Measurements from ENCODE around the gene ACSM2B.
"Not testable (repeated sequence)": the region's sequence is repeated elsewhere in the genome, so short reads cannot be mapped to it uniquely, and the experiment has no call there.

The ACSM2B gene

DNA sequence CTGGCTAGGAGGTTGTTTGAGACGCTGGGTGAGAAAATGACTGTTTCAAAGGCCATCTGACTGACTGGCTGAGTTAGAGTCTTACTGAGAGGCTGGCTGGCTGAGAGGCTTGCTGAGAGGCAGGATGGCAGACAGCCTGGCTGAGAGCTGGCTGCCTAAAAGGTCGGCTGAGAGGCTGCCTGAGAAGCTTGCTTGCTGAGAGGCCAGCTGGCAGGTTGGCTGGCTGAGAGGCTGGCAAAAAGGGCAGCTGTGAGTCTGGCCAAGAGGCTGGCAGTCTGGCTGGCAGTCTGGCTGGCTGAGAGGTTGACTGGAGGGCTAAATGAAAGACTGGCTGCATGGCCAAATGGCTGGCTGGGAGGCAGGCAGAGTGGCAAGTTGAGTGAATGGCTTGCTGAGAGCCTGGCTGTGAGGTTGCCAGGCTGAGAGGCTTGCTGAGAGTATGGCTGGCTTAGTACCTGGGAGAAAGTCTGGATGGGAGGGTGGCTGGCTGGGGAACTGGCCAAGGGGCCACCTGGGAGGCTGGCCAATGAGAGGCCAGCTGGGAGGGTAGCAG is 35.3 kb upstream of the ACSM2B start:
- DNase-seq (ENCODE audit: low read depth), result no peak
- TF ChIP-seq, protein P1, sequence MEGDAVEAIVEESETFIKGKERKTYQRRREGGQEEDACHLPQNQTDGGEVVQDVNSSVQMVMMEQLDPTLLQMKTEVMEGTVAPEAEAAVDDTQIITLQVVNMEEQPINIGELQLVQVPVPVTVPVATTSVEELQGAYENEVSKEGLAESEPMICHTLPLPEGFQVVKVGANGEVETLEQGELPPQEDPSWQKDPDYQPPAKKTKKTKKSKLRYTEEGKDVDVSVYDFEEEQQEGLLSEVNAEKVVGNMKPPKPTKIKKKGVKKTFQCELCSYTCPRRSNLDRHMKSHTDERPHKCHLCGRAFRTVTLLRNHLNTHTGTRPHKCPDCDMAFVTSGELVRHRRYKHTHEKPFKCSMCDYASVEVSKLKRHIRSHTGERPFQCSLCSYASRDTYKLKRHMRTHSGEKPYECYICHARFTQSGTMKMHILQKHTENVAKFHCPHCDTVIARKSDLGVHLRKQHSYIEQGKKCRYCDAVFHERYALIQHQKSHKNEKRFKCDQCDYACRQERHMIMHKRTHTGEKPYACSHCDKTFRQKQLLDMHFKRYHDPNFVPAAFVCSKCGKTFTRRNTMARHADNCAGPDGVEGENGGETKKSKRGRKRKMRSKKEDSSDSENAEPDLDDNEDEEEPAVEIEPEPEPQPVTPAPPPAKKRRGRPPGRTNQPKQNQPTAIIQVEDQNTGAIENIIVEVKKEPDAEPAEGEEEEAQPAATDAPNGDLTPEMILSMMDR (IDR thresholded peaks at IDR 0.05; ENCODE audit: control insufficient read depth, insufficient read depth, low read depth, low read length, missing control alignments), result no peak
- no peak overlapping the region for H3K4me3 ChIP-seq (ENCODE audit: control insufficient read depth, low read depth, low read length)

DNA sequence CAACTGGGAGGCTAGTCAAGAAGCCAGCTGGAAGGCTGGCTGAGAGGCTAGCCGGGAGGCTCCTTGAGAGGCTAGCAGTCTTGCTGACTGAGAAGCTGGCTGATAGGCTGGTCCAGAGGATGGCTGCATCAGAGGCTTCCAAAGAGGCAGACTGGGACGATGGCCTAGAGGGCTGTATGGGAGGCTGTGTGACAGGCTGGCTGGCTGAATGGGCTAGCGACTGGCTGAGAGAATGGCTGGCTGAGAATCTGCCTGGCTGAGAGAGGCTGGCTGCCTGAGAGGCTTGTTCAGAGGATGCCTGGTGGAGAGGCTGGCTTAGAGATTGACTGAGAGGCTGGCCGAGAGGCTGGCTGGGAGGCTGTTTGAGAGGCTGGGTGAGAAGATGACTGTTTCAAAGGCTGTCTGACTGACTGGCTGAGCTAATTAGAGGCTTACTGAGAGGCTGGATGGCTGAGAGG is 34.8 kb upstream of the ACSM2B start:
- H3K4me3 ChIP-seq (ENCODE audit: control insufficient read depth, low read depth, low read length), result no peak overlapping the region
- TF ChIP-seq, protein P1 (IDR thresholded peaks at IDR 0.05; ENCODE audit: control insufficient read depth, insufficient read depth, low read depth, low read length, missing control alignments), result no peak
- no peak for DNase-seq (ENCODE audit: low read depth)

DNA sequence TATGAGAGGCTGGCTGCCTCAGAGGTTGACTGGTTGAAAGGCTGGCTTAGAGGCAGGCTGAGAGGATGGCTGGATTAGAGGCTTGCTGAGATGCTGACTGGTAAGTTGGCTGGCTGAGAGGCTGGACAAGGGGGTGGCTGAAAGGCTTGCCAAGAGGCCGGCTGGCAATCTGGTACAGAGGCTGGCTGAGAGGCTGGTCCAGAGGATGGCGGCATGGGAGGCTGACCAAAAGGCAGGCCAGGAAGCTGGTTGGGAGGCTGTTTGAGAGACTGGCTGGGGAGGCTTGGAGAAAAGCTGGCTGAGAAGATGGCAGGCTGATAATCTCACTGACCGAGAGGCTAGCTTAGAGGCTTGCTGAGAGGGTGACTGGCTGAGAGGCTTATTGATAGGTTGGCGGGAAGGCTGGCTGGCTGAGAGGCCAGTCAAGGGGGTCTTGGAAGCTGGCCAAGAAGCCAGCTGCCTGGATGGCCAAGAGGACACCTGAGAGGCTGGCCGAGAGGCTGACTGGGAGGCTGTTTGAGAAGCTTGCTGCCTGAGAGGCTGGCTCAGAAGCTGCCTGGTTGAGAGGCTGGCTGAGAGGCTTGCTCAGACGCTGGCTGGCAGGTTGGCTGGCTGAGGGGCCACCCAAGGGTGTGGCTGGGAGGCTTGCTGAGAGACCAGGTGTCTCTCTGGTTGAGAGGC is 34.2 kb upstream of the ACSM2B start:
- DNase-seq (ENCODE audit: low read depth), result no peak
- TF ChIP-seq, protein P1 (IDR thresholded peaks at IDR 0.05; ENCODE audit: control insufficient read depth, insufficient read depth, low read depth, low read length, missing control alignments), result no peak
- no peak overlapping the region for H3K4me3 ChIP-seq (ENCODE audit: control insufficient read depth, low read depth, low read length)

DNA sequence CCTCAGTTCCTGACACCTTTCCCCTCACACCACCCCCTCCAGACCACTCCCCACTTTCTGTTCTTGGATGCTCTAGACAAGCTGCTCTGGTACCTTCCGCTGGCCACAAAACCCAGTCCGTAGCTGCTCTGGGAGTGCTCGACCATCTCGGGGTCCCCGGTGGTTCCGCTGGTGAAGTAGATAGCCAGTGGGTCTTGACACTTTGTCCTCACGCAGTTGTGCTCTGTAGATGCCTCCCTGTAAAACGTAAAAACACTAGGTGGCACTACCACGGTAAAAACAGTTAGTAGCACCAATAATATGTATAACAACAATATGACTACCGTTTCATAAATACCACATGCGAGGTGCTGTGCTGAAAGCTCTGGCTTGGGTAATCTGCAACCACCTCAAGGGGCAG is 26.0 kb upstream of the ACSM2B start:
- H3K4me3 ChIP-seq (ENCODE audit: control insufficient read depth, low read depth, low read length); DNase-seq (ENCODE audit: low read depth): not testable (repeated sequence)

DNA sequence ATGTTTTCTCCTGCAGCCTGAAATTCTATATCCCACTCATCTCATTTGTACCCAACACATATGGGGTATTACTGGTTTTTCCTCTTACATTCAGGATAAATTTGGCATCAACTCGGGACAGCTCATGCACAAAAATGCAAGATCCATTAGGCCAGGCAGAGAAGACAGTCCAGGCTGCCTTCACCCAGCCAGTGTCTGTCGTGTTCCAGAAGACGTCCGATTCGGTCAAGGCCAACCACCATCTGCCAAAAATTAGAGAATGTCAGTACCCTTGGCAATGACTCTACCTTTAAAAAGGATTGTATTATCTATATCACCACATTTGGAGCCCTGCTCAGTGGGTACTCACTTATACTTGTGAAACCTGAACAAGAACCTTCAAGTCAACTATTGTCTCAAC is 23.3 kb upstream of the ACSM2B start:
- H3K4me3 ChIP-seq (ENCODE audit: control insufficient read depth, low read depth, low read length); DNase-seq (ENCODE audit: low read depth): not testable (repeated sequence)

DNA sequence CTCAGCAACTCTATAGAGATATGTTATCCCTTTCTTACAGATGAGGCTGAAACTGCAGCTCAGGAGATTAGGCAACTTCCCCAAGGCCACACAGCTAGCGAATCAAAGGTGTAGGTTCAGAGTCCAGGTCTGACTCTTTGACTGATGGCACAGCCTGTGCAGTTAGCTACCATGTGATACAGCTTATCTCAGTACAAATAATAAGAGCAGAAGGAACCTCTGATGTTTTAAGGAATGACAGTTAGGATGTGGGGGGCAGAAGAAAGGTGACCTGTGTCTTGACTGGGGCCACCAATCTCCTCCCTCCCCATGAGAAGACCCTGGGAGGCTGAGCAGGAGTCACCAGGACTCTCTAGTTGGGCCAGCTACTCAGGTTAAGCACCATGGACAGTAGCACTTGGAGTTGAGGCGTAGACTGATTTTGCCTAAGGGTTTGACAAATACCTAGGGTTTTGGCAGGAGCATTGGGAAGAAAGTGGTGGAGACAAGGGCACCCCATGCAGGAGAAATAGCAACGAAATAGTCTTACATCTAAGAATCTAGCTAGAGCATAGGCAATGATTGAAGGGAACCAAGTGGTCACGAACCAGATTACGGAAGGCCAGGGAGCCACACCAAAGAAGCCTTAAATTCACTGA is 22.8 kb upstream of the ACSM2B start:
- TF ChIP-seq, protein P1 (IDR thresholded peaks at IDR 0.05; ENCODE audit: control insufficient read depth, insufficient read depth, low read depth, low read length, missing control alignments), result no peak
- no peak overlapping the region for H3K4me3 ChIP-seq (ENCODE audit: control insufficient read depth, low read depth, low read length)
- DNase-seq (ENCODE audit: low read depth), result no peak

DNA sequence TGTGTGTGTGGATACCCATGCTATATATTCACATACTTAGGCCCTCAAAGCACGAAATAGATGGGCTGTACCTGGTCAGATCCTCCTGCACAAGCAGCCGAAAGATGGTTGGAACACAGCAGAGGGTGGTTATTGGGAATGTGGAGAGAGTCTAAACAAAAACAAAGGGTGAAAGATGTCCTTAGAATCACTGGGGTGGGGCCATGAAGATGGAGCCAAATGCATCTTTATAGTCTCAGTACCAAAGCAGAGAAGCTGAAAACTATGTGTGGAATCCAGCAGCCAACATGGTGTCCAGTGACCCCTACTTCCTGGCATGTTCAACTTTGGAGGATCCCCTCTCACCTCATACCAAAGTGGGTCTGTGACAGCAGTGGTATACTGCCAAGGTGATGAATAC is 19.5 kb upstream of the ACSM2B start:
- DNase-seq (ENCODE audit: low read depth); H3K4me3 ChIP-seq (ENCODE audit: control insufficient read depth, low read depth, low read length): not testable (repeated sequence)

DNA sequence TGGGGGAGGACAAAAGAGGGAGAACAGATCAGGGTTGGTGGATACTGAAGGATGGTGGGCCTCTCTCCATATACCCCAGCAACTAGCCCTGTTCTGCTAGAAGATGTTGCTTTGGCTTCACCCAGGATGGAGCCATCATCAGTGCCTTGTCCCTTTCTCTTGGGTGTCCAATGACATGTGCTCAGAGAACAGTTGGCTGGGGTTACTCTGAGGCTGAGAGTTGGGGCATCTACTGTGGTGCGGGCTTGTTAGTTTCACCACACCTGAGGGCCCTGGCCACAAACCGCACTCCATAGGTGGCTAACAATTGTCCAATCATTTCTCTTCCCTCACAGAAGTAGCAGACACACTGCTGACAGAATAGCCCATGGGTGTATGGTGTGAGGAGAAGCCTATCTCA is 18.9 kb upstream of the ACSM2B start:
- not testable (repeated sequence) for DNase-seq (ENCODE audit: low read depth); H3K4me3 ChIP-seq (ENCODE audit: control insufficient read depth, low read depth, low read length)

DNA sequence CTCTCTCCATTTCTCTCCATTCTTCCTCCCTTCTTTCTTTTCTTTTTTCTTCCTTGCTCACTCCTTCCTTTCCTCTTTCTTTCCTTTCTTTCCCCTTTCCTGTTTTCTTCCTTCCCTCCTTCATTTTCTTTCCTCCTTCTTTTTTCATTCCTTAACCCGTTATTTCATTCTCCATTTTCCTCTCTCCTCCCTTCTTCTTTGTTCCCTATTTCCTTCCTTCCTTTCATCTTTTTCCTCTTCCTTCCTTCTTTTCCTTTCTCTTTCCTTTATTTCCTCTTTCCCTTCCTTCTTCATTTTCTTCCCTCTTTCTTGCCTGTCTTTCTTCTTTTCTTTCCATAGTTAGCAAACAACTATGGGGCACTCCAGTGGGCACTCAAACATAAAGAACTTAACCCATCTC is 16.6 kb upstream of the ACSM2B start:
- H3K4me3 ChIP-seq (ENCODE audit: control insufficient read depth, low read depth, low read length); DNase-seq (ENCODE audit: low read depth): not testable (repeated sequence)

DNA sequence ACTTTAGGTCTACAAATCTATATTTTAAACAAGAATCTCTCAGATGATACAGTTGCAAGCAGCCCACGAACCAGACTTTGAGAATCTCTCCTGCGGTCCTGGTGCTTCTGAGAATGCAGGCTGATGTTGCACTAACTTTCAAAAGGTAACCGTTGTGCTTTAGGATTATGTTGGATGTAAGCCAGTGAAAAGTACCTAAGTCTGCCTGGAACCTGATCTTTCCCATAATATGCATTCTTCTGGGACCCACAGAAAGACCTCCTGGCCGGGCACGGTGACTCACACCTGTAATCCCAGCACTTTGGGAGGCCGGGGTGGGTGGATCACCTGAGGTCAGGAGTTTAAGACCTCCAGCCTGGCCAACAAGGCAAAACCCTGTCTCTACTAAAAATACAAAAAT is 13.3 kb upstream of the ACSM2B start:
- not testable (repeated sequence) for DNase-seq (ENCODE audit: low read depth); H3K4me3 ChIP-seq (ENCODE audit: control insufficient read depth, low read depth, low read length)

DNA sequence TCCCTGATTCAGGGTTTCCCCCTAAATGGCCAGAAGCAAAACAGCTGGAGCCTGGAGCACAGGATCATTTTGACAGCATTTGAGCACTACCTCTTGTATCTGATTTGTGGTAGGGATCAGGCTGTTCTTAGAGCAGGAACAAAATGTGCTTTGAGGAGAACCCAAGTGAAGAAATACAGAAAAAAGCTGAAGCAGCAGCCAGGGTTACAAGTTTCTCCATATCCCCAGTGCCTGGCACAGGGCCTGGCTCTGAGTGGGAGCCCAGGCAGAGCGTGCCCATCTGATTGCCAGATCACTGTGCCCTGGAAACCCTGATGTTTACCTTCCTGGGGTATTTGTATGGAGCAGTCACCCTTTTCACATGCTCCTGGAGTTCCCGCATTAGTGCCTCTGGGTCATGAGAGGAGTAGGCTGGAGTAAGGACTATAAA is 11.5 kb upstream of the ACSM2B start:
- H3K4me3 ChIP-seq (ENCODE audit: control insufficient read depth, low read depth, low read length); DNase-seq (ENCODE audit: low read depth): not testable (repeated sequence)

DNA sequence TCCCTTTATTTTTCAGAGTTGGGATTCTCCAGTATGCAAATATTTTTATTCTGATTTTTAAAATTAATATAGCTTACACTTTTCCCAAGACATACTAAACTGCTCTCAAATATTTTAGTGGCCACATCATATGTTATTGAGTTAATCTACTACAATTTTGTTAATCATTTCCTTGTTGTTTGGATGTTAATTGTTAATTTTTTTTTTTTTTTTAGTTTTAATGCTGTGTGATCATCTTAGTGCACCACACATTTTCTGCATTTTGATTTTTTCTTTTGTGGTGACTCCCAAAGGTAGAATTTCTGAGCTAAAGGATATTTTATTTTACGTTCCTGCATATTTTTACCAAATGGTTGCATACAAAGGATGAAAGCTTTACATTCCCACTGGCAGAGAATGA is 10.5 kb upstream of the ACSM2B start:
- H3K4me3 ChIP-seq (ENCODE audit: control insufficient read depth, low read depth, low read length); DNase-seq (ENCODE audit: low read depth): not testable (repeated sequence)

DNA sequence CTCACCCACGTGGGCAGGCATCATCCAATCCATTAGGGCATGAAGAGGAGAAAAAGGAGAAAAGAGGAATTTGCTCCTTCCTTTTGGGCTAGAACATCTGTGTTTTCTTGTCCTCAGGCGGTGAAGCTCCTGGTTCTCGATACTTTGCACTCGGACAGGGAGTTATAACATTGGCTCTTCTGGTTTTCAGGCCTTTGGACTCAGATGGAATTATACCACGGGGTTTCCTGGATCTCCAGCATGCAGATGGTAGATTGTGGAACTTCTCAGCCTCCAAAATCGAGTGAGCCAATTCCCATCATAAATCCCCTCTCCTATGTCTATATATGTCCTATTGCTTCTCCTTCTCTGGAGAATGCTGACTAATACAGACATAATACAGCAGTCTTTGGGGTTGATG is 9.9 kb upstream of the ACSM2B start:
- DNase-seq (ENCODE audit: low read depth); H3K4me3 ChIP-seq (ENCODE audit: control insufficient read depth, low read depth, low read length): not testable (repeated sequence)

All from AG09309 (cell line).